Sigmoid colon (tissue), 7 donors: Measurements from ENCODE around the gene CHTF8. TPM values are rescaled to one million over a fixed set of nuclear protein-coding genes. Genes with fewer than 3 reads are reported as not detected.

Experiments
- DNase-seq: peaks from one replicate; pipeline ENCODE4 v3.0.0-alpha.2; 2019
- H3K27ac ChIP-seq, 4 donors: fragments of 200-600 bp; sonication (generic); one replicate each; pipeline ENCODE4 v1.5.1; 2016 to 2019; ENCODE audit warnings: mild to moderate bottlenecking in 1 of 4
- H3K27me3 ChIP-seq, 3 donors: fragments of 200-600 bp; sonication (generic); one replicate each; pipeline ENCODE4 v1.5.1; 2019; ENCODE audit warnings: mild to moderate bottlenecking in 1 of 3
- H3K36me3 ChIP-seq, 4 donors: fragments of 200-600 bp; sonication (generic); one replicate each; pipeline ENCODE4 v1.5.1; 2016 to 2019
- H3K4me1 ChIP-seq, 4 donors: fragments of 200-600 bp; sonication (generic); one replicate each; pipeline ENCODE4 v1.5.1; 2017 to 2019
- H3K4me3 ChIP-seq, 4 donors: fragments of 200-600 bp; sonication (generic); one replicate each; pipeline ENCODE4 v1.5.1; 2017 to 2019; ENCODE audit warnings: mild to moderate bottlenecking in 2 of 4, moderate library complexity in 1 of 4
- H3K9me3 ChIP-seq, 4 donors: fragments of 200-600 bp in 3 of 4; sonication (generic) in 3 of 4; one replicate each; pipeline versions ENCODE4 v1.5.1 to v1.6.1; 2013 to 2019
- CTCF ChIP-seq, 4 experiments: fragments of 450-650 bp in 3 of 4; fragments of 200-600 bp in 1 of 4; IDR thresholded peaks; one replicate each; pipeline ENCODE4 v1.5.1; 2016 to 2019; ENCODE audit warnings: antibody characterized with exemption in 4 of 4, mild to moderate bottlenecking in 3 of 4, moderate library complexity in 2 of 4
- EP300 ChIP-seq, 4 donors: sonication (generic); formaldehyde crosslinking; IDR thresholded peaks; one replicate each; pipeline ENCODE4 v1.6.1; 2017; ENCODE audit warnings: antibody characterized with exemption in 4 of 4
- POLR2A ChIP-seq, 2 donors: fragments of 450-650 bp; IDR thresholded peaks; one replicate each; pipeline ENCODE4 v1.6.1; 2016; ENCODE audit warnings: antibody characterized with exemption in 2 of 2, mild to moderate bottlenecking in 2 of 2, moderate library complexity in 2 of 2
- POLR2AphosphoS5 ChIP-seq, 4 donors: sonication (generic); formaldehyde crosslinking; IDR thresholded peaks; one replicate each; pipeline ENCODE4 v1.6.1; 2017; ENCODE audit warnings: antibody characterized with exemption in 4 of 4
- WGBS, 2 donors: extraction: QIAGEN DNeasy Blood & Tissue Kit; methylation state at CpG; one replicate each; pipeline ENCODE4 v1.1.7; 2013; 5-methylcytosine and 5-hydroxymethylcytosine counted together
- intact Hi-C: fragments of 100-400 bp; cut with DNase I; formaldehyde crosslinking; loops from one replicate; pipeline ENCODE4 v1.15.1; 2023
- polyA plus RNA-seq, 3 donors: library from polyadenylated mRNA; stranded (reverse); fragments of 200-250 nt; gene quantifications; one replicate each; pipeline ENCODE4 v1.2.3, GENCODE V29; 2013
- total RNA-seq, 4 donors: library from RNA; depleted of rRNA; stranded (reverse); fragments of >200 nt; gene quantifications; one replicate each; pipeline ENCODE4 v1.1.0, GENCODE V29; 2016
- donor health status: healthy with polysubstance abuse.
- donor health status: Bipolar disorder and iron deficiency.
- donor health status: healthy.

Gene CHTF8
- total and polyA plus RNA-seq, 7 donors: 46.3 to 79.2 (median 61.9) TPM

GRCh38 chr16:69100071-69100691 lies 32.2 kb downstream of the CHTF8 start:
- WGBS, 2 donors: 73 to 78% methylated on average over 11 of the region's 11 CpGs
- TF ChIP-seq POLR2A (IDR thresholded peaks at IDR 0.05) (no peak), CTCF (IDR thresholded peaks at IDR 0.05) (no peak), EP300 (IDR thresholded peaks at IDR 0.05) (no peak), POLR2AphosphoS5 (IDR thresholded peaks at IDR 0.05) (no peak)
- Histone ChIP-seq H3K4me1 (peaks cover 0 to 1% (median under 1%) of the 10 kb centered on the region in 4 donors), H3K9me3 (no peaks in the 10 kb centered on the region), H3K27me3 (peaks cover 0 to 3% (median 0%) of the 10 kb centered on the region in 3 donors), H3K27ac (no peak overlapping the region), H3K4me3 (no peak overlapping the region), H3K36me3 (no peaks in the 10 kb centered on the region)
- intact Hi-C loops: no loop called here
- DNase-seq: no peak

GRCh38 chr16:69095193-69095592 lies 37.2 kb downstream of the CHTF8 start:
- no peak for TF ChIP-seq CTCF (IDR thresholded peaks at IDR 0.05)
- TF ChIP-seq POLR2AphosphoS5 (IDR thresholded peaks at IDR 0.05): no peak
- no peak for TF ChIP-seq POLR2A (IDR thresholded peaks at IDR 0.05)
- TF ChIP-seq EP300 (IDR thresholded peaks at IDR 0.05): no peak
- intact Hi-C loops: no loop called here
- no peak overlapping the region for H3K27ac ChIP-seq
- no peaks in the 10 kb centered on the region for H3K27me3 ChIP-seq
- 95% methylated on average over 6 of the region's 6 CpGs for WGBS, 2 donors
- H3K9me3 ChIP-seq: no peaks in the 10 kb centered on the region
- H3K36me3 ChIP-seq: no peaks in the 10 kb centered on the region
- no peak for DNase-seq
- H3K4me1 ChIP-seq: no peaks in the 10 kb centered on the region
- no peak overlapping the region for H3K4me3 ChIP-seq

GRCh38 chr16:69094501-69094900 lies 37.9 kb downstream of the CHTF8 start:
- 81% methylated on average over 5 of the region's 5 CpGs for WGBS, 2 donors

GRCh38 chr16:69093974-69094373 lies 38.4 kb downstream of the CHTF8 start:
- H3K36me3 ChIP-seq: no peaks in the 10 kb centered on the region
- DNase-seq: no peak
- no peaks in the 10 kb centered on the region for H3K27me3 ChIP-seq
- no peaks in the 10 kb centered on the region for H3K9me3 ChIP-seq
- H3K27ac ChIP-seq: no peak overlapping the region
- 26 to 62% methylated on average over 3 of the region's 3 CpGs for WGBS, 2 donors
- H3K4me3 ChIP-seq: no peak overlapping the region
- no peaks in the 10 kb centered on the region for H3K4me1 ChIP-seq
- no peak for TF ChIP-seq EP300 (IDR thresholded peaks at IDR 0.05)
- TF ChIP-seq POLR2A (IDR thresholded peaks at IDR 0.05): no peak
- TF ChIP-seq CTCF (IDR thresholded peaks at IDR 0.05): no peak
- no peak for TF ChIP-seq POLR2AphosphoS5 (IDR thresholded peaks at IDR 0.05)
- intact Hi-C loops: no loop called here

More at GRCh38 chr16:69094501-69094900, 37.9 kb downstream of the CHTF8 start:
- H3K4me1 ChIP-seq: no peaks in the 10 kb centered on the region
- H3K9me3 ChIP-seq: no peaks in the 10 kb centered on the region
- DNase-seq: no peak
- no peak overlapping the region for H3K27ac ChIP-seq
- no peak overlapping the region for H3K4me3 ChIP-seq
- no peak for TF ChIP-seq EP300 (IDR thresholded peaks at IDR 0.05)
- intact Hi-C loops: no loop called here
- no peaks in the 10 kb centered on the region for H3K36me3 ChIP-seq
- no peaks in the 10 kb centered on the region for H3K27me3 ChIP-seq

GRCh38 chr16:69089091-69089910 lies 43.1 kb downstream of the CHTF8 start:
- WGBS, 2 donors: 68 to 71% methylated on average over 16 of the region's 16 CpGs
- Histone ChIP-seq H3K4me3 (no peak overlapping the region), H3K9me3 (no peaks in the 10 kb centered on the region), H3K4me1 (no peaks in the 10 kb centered on the region), H3K36me3 (no peaks in the 10 kb centered on the region), H3K27me3 (no peaks in the 10 kb centered on the region), H3K27ac (no peak overlapping the region)
- TF ChIP-seq POLR2AphosphoS5 (IDR thresholded peaks at IDR 0.05) (no peak), POLR2A (IDR thresholded peaks at IDR 0.05) (no peak), CTCF (IDR thresholded peaks at IDR 0.05) (no peak), EP300 (IDR thresholded peaks at IDR 0.05) (no peak)
- no peak for DNase-seq
- intact Hi-C loops: no loop called here
